Stimulated activated naive CD8-positive, alpha-beta T cell treated with anti-CD3 and anti-CD28 coated beads, Interleukin-15, amount 100 ng/mL, for 72 hours (primary cell): Measurements from ENCODE around the gene EVA1A.
A peak's percentile ranks its signal among the peaks of the same experiment; 100 is the strongest.

ENCODE experiments used
- ATAC-seq: fragments of 150-1000 bp; cut with Tn5 transposase; 2 replicates; pipeline ENCODE4 v1.10.0; 2021; ENCODE audit warnings: mild to moderate bottlenecking, moderate library complexity
- DNase-seq, 2 donors: peaks; one replicate each; pipeline ENCODE4 v3.0.0; 2021 to 2022
- H3K27ac Mint-ChIP-seq, 2 donors: one replicate each; pipeline ENCODE4 v1.8.0; 2022; ENCODE audit warnings: mild to moderate bottlenecking in 2 of 2, mixed read lengths in 2 of 2, moderate library complexity in 2 of 2
- H3K27me3 Mint-ChIP-seq: one replicate; pipeline ENCODE4 v1.8.0; 2022; ENCODE audit warnings: mixed read lengths
- H3K4me1 Mint-ChIP-seq: one replicate; pipeline ENCODE4 v1.8.0; 2022; ENCODE audit warnings: mild to moderate bottlenecking, mixed read lengths
- H3K4me3 Mint-ChIP-seq, 2 donors: one replicate each; pipeline ENCODE4 v1.8.0; 2022; ENCODE audit warnings: mild to moderate bottlenecking in 2 of 2, mixed read lengths in 2 of 2, moderate library complexity in 1 of 2
- H3K9me3 Mint-ChIP-seq, 2 donors: one replicate each; pipeline ENCODE4 v1.8.0; 2022; ENCODE audit warnings: mixed read lengths in 2 of 2

The EVA1A gene

DNA sequence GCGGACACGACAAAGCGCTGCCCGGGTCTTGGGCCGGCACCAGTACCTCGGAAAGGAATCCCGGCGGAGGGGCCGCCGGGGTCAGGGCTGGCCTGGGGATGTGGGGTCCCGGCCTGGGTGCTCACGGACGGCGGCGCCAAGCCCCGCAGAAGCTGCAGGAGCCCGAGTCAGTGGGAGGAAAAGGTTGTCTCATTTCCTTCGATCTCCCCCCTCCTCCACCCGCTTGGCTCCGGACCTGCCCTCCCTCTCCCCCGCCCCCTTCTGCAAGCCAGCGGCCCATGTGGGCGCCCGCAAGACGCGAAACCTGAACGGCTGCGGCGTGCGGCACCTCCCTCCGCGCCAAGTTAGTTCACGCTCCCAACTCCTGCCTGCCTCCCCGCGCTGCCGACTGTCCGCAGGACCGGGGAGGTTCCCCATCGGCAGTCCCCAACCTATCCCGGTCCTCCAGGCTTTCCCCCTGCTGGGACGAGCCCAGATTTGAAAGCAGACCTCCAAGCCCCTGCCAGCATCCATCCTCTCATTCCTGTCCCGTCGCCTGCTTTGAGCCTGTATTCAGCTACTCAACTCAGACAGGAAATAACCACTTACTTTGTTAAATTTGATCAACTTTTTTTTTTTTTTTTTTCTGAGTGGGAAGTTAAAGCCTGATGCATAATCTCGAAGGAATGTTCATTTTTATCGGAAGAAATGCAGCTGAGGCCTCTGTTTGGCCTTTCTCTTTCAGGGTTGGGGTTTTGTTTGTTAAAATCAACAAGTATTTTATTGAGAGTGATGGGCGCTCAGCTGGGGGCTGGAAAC is at the start of gene EVA1A:
EVA1A (minus strand) TSS at position 172 of the 798 bp plus-strand sequence. CDS start 42,799 bp downstream, outside the sequence.
- peaks cover 53% of the 10 kb centered on the region for H3K27me3 Mint-ChIP-seq
- H3K27ac Mint-ChIP-seq: peak within 1 kb of the TSS; percentile 55 to 74

GRCh38 chr2:75609937-75610508 is 49.3 kb upstream of the EVA1A start:
- no peak overlapping the region for H3K27ac Mint-ChIP-seq
- no peaks in the 10 kb centered on the region for H3K9me3 Mint-ChIP-seq
- peaks cover 83% of the 10 kb centered on the region for H3K27me3 Mint-ChIP-seq
- H3K4me3 Mint-ChIP-seq: no peak overlapping the region
- DNase-seq (no peak), ATAC-seq (no peak)
- no peaks in the 10 kb centered on the region for H3K4me1 Mint-ChIP-seq

More for the DNA sequence above, at the start of gene EVA1A:
- ATAC-seq (peak; percentile 67), DNase-seq (peak; percentile 29 to 36)
- peak within 1 kb of the TSS; percentile 86 to 98 for H3K4me3 Mint-ChIP-seq
- no peaks in the 10 kb centered on the region for H3K9me3 Mint-ChIP-seq
- peaks cover 34% of the 10 kb centered on the region for H3K4me1 Mint-ChIP-seq

DNA sequence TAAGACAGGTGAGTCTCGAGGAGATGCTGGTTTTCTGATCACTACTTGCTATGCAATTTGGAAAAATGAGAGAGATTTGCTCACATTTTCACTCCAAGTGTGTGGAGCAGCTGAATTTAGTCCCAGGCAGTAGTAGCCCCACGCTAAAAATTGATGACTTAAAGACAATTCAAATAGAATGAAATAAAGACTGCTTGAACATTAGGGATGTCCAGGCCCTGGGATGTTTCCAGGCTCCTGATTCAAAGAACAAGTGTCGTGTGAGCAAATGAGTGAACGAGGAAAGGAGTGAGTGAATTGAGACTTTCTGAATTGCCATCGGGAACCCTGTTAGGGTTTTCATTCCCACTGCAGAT is 48.6 kb upstream of the EVA1A start:
- ATAC-seq (no peak), DNase-seq (no peak)
- H3K4me3 Mint-ChIP-seq: no peak overlapping the region
- no peak overlapping the region for H3K27ac Mint-ChIP-seq
- no peaks in the 10 kb centered on the region for H3K9me3 Mint-ChIP-seq
- no peaks in the 10 kb centered on the region for H3K4me1 Mint-ChIP-seq
- peaks cover 90% of the 10 kb centered on the region for H3K27me3 Mint-ChIP-seq

DNA sequence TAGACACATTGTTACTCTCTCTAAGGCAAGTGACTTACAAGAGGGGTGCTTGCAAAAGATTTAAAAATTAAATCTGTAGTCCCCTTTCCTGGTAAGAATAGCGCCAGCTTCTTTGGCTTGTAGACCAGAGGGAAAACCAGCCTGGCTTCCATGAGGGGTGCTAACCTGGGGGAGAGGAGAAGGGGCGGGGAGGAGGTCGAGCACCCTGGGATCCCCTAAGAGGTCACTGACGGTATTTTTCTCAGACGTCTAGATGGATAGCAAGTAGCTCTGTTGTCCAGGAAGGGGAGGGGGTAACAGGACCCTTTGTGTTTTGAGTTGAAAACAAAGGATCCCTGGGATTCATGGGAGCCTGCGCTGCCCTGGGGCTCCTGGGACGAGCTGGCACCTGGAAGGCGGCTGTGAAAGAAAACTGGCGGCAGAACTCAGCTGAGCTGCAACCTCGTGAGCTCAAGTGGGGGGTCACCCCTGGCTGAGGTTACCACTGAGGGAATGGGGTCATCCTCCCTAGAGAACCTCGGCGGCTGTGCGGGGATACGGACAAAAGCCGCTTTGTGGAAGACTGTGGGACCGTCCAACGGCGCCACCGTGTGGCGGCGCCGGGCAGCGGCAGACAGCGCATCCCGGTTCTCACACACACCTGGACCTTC is 48.1 kb upstream of the EVA1A start:
- H3K4me3 Mint-ChIP-seq: peak overlapping the region in 1 of 2 donors; percentile 22
- H3K4me1 Mint-ChIP-seq: no peaks in the 10 kb centered on the region
- DNase-seq (peak; percentile 50 to 60), ATAC-seq (peak; percentile 77)
- H3K27ac Mint-ChIP-seq: no peak overlapping the region
- H3K27me3 Mint-ChIP-seq: peaks cover 93% of the 10 kb centered on the region
- H3K9me3 Mint-ChIP-seq: no peaks in the 10 kb centered on the region

DNA sequence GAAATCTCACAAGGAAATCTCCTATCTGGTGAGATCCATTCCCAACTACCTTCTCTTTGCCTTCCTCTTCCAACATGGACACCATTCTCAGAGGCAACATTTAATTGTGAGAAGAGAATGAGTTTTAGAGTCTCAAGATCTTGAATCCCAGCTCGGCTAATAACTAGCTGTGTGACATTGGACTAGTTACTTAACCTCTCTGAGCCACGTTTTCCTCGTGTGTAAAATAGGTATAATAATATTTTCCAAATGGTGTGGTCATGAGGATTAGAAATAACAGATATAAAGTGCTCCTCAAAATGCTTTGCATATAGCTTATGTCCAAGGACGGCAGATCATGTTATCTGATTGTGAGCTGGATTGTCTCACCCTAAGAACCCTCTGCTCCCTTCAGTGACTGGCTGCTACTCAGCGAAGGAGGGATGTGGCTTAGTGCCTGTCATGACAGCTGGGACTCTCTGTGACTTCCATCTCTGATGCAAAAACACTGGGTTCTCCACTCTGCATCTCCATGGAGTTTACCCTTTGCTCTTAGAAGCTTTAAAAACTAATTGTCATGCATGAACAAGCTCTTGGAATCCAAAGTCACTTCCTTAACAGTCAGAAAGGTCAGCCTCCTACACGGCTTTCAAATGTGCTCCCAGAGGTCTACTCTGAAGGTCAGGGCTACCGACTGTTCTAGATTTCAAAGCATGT is 47.4 kb upstream of the EVA1A start:
- H3K27ac Mint-ChIP-seq: no peak overlapping the region
- no peak for DNase-seq
- peaks cover 91% of the 10 kb centered on the region for H3K27me3 Mint-ChIP-seq
- H3K9me3 Mint-ChIP-seq: no peaks in the 10 kb centered on the region
- no peaks in the 10 kb centered on the region for H3K4me1 Mint-ChIP-seq
- no peak overlapping the region for H3K4me3 Mint-ChIP-seq
- no peak for ATAC-seq

- H3K27me3 Mint-ChIP-seq: peaks cover 86% of the 10 kb centered on the region
- no peak for DNase-seq
Observed at GRCh38 chr2:75607400-75607798, 46.7 kb upstream of the EVA1A start.

GRCh38 chr2:75606761-75607399 is 46.1 kb upstream of the EVA1A start:
- ATAC-seq (no peak), DNase-seq (no peak)
- Mint-ChIP-seq H3K27me3 (peaks cover 86% of the 10 kb centered on the region), H3K27ac (peak overlapping the region in 1 of 2 donors; percentile 26), H3K9me3 (no peaks in the 10 kb centered on the region), H3K4me1 (no peaks in the 10 kb centered on the region), H3K4me3 (no peak overlapping the region)

More at GRCh38 chr2:75607400-75607798, 46.7 kb upstream of the EVA1A start:
- H3K4me1 Mint-ChIP-seq: no peaks in the 10 kb centered on the region
- H3K27ac Mint-ChIP-seq: peak overlapping the region in 1 of 2 donors; percentile 26
- ATAC-seq: no peak
- no peaks in the 10 kb centered on the region for H3K9me3 Mint-ChIP-seq
- no peak overlapping the region for H3K4me3 Mint-ChIP-seq

- DNase-seq: no peak
- Mint-ChIP-seq H3K27ac (no peak overlapping the region), H3K4me3 (no peak overlapping the region), H3K4me1 (no peaks in the 10 kb centered on the region), H3K9me3 (no peaks in the 10 kb centered on the region), H3K27me3 (peaks cover 84% of the 10 kb centered on the region)
- no peak for ATAC-seq
Observed at GRCh38 chr2:75605770-75606529, 45.2 kb upstream of the EVA1A start.

- DNase-seq: no peak
- Mint-ChIP-seq H3K4me3 (no peak overlapping the region), H3K27ac (no peak overlapping the region), H3K4me1 (no peaks in the 10 kb centered on the region), H3K27me3 (peaks cover 70% of the 10 kb centered on the region), H3K9me3 (no peaks in the 10 kb centered on the region)
- no peak for ATAC-seq
Observed at GRCh38 chr2:75604484-75604883, 43.7 kb upstream of the EVA1A start.

DNA sequence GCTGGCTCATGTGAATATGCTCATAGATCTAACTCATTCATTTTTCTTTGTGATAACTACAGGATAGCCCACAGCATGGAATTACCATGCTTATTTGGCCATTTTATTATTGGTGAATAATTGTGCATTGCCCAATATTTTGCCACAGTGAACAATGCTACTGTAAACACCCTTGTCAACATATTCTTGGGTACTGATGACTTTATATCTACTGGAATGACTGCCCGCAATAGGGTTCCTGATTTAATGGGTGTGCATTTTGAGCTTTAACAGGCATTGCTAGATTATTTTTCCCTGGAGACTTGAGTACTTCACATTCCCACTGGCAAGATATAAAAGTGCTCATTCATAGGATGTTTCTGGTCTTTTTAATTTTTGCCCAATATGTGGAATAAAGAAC is 42.7 kb upstream of the EVA1A start:
- H3K27ac Mint-ChIP-seq: no peak overlapping the region
- ATAC-seq: no peak
- DNase-seq: no peak
- no peaks in the 10 kb centered on the region for H3K4me1 Mint-ChIP-seq
- H3K4me3 Mint-ChIP-seq: no peak overlapping the region
- H3K9me3 Mint-ChIP-seq: no peaks in the 10 kb centered on the region
- peaks cover 59% of the 10 kb centered on the region for H3K27me3 Mint-ChIP-seq

GRCh38 chr2:75602724-75603342 is 42.1 kb upstream of the EVA1A start:
- H3K27ac Mint-ChIP-seq: no peak overlapping the region
- no peaks in the 10 kb centered on the region for H3K4me1 Mint-ChIP-seq
- H3K27me3 Mint-ChIP-seq: peaks cover 54% of the 10 kb centered on the region
- DNase-seq (no peak), ATAC-seq (no peak)
- H3K4me3 Mint-ChIP-seq: no peak overlapping the region
- no peaks in the 10 kb centered on the region for H3K9me3 Mint-ChIP-seq

- Mint-ChIP-seq H3K4me1 (no peaks in the 10 kb centered on the region), H3K4me3 (no peak overlapping the region), H3K27me3 (peaks cover 31% of the 10 kb centered on the region), H3K27ac (peak overlapping the region in 1 of 2 donors; percentile 64), H3K9me3 (no peaks in the 10 kb centered on the region)
- ATAC-seq: peak; percentile 5
- DNase-seq: no peak
Observed at GRCh38 chr2:75600461-75601011, 39.8 kb upstream of the EVA1A start.

DNA sequence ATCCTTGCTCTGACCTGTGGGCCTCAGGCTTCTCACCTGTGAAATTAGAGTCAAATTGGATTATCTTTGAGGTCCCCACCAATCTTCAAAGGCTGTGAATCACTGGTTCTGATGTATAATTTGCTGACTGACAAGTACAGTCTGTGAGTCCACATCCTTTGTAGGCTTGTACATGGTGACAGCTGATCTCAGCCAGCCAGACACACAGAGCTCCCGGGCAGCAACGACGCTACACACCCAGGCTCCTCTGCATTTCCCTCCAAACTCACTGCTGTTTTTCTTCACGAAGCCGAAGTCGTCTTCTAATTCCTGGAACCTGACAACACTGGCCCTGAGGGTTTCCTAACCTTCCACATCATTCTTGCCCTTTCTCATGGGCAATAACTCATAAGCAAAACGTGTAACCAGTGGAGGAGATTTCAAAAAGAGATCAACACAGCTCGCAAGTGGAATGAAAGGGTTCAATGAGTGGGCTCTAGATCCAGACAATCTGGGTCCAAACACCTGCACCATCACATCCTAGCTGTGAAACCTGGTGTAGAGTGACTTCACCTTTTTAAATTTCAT is 37.9 kb upstream of the EVA1A start:
- H3K27ac Mint-ChIP-seq: no peak overlapping the region
- no peak overlapping the region for H3K4me3 Mint-ChIP-seq
- H3K4me1 Mint-ChIP-seq: no peaks in the 10 kb centered on the region
- H3K9me3 Mint-ChIP-seq: no peaks in the 10 kb centered on the region
- H3K27me3 Mint-ChIP-seq: peaks cover 15% of the 10 kb centered on the region
- DNase-seq (no peak), ATAC-seq (no peak)

DNA sequence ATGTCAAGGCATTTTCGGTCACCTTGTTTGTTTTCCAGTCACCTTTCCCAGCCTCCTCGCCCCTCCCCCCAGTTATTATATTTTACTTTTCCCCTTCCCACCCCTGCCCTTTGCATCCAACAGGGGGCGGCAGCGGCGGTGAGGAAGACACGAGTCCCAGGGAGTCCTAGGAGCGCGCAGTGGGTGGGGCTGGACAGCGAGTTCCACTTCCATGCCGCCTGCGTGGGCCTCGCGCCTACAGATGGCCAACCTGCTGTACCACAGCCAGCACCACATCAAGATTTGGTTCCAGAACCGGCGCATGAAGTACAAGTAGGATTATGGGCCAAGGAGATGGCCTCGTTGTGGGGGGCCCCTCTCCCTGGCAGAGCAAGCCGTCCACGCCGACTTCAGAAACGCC is 37.2 kb upstream of the EVA1A start:
- Mint-ChIP-seq H3K9me3 (no peaks in the 10 kb centered on the region), H3K4me3 (no peak overlapping the region), H3K27me3 (peaks cover 15% of the 10 kb centered on the region), H3K4me1 (no peaks in the 10 kb centered on the region), H3K27ac (no peak overlapping the region)
- ATAC-seq: no peak
- no peak for DNase-seq
